ENCODE data around the gene NDUFB3.

NDUFB3 gene

DNA sequence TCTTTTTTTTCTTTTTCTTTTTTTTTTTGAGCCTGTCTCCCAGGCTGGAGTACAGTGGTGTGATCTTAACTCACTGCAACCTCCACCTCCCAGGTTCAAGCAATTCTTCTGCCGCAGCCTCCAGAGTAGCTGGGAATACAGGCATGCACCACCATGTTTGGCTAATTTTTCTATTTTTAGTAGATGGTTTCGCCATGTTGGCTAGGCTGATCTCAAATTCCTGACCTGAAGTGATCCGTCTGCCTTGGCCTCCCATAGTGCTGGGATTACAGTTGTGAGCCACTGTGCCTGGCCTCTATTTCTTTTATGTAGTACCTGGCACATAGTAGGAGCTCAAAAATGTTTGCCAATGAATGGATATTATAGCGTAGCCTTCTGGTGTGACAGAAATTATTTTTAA, 37.4 kb downstream of the NDUFB3 start:
- no peaks in the 10 kb centered on the region for H3K4me1 ChIP-seq (ENCODE audit: control insufficient read depth, insufficient read depth, low read length)
- H3K9me3 ChIP-seq (ENCODE audit: control insufficient read depth, insufficient read depth, low read depth, low read length) = no peaks in the 10 kb centered on the region
- TF ChIP-seq, protein P1, sequence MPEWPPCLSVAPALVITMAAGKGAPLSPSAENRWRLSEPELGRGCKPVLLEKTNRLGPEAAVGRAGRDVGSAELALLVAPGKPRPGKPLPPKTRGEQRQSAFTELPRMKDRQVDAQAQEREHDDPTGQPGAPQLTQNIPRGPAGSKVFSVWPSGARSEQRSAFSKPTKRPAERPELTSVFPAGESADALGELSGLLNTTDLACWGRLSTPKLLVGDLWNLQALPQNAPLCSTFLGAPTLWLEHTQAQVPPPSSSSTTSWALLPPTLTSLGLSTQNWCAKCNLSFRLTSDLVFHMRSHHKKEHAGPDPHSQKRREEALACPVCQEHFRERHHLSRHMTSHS (tag by site-specific recombination; IDR thresholded peaks at IDR 0.05) = no peak
- TF ChIP-seq ZNF121 (tag by site-specific recombination; IDR thresholded peaks at IDR 0.05) (no peak), ZNF561 (tag by site-specific recombination; IDR thresholded peaks at IDR 0.05; ENCODE audit: borderline replicate concordance) (no peak), ZFP37 (tag by site-specific recombination; IDR thresholded peaks at IDR 0.05) (no peak)
- H3K4me3 ChIP-seq (ENCODE audit: low read depth, low read length) = no peak overlapping the region
- H3K27ac ChIP-seq (ENCODE audit: extremely low read depth, low read depth, low read length) = no peak overlapping the region
- CTCF ChIA-PET = no interaction called here
- no peaks in the 10 kb centered on the region for H3K36me3 ChIP-seq (ENCODE audit: control insufficient read depth in 2 of 2, insufficient read depth in 1 of 2, low read length in 2 of 2)
- POLR2A ChIA-PET = no interaction called here

DNA sequence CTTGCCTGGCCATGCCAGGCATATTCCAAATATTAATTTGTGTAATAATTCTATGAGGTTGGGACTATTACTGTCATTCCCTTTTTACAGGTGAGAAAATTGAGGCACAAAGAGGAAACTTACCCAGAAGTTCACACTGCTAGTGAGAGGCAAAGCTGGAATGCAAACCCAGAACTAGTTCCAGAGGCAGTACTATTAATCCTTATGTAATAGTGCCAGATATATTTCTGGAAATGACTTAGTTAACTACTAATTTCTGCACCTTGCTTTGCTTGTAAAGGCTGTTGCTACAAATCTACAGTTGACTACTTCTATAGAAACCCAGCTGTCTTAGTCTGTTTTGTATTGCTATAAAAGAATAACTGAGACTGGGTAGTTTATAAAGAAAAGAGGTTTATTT, 38.8 kb downstream of the NDUFB3 start:
- H3K36me3 ChIP-seq (ENCODE audit: control insufficient read depth in 2 of 2, insufficient read depth in 1 of 2, low read length in 2 of 2) = no peaks in the 10 kb centered on the region
- POLR2A ChIA-PET = interaction anchor here (1.0 kb wide), 1 partner anchor 8 kb away, joined by 3 read pairs; no protein-coding TSS in a partner anchor
- H3K4me3 ChIP-seq (ENCODE audit: low read depth, low read length) = no peak overlapping the region
- no peak for TF ChIP-seq HOXC10 (CRISPR knock-in tag; IDR thresholded peaks at IDR 0.05)
- no peak for TF ChIP-seq ZNF558 (tag by site-specific recombination; IDR thresholded peaks at IDR 0.05)
- TF ChIP-seq, protein P2, sequence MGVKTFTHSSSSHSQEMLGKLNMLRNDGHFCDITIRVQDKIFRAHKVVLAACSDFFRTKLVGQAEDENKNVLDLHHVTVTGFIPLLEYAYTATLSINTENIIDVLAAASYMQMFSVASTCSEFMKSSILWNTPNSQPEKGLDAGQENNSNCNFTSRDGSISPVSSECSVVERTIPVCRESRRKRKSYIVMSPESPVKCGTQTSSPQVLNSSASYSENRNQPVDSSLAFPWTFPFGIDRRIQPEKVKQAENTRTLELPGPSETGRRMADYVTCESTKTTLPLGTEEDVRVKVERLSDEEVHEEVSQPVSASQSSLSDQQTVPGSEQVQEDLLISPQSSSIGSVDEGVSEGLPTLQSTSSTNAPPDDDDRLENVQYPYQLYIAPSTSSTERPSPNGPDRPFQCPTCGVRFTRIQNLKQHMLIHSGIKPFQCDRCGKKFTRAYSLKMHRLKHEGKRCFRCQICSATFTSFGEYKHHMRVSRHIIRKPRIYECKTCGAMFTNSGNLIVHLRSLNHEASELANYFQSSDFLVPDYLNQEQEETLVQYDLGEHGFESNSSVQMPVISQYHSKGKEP (tag by site-specific recombination; IDR thresholded peaks at IDR 0.05) = no peak
- no peak for TF ChIP-seq ZNF629 (tag by site-specific recombination; IDR thresholded peaks at IDR 0.05)
- TF ChIP-seq, protein P3, sequence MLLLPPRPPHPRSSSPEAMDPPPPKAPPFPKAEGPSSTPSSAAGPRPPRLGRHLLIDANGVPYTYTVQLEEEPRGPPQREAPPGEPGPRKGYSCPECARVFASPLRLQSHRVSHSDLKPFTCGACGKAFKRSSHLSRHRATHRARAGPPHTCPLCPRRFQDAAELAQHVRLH (tag by site-specific recombination; IDR thresholded peaks at IDR 0.05) = no peak
- TF ChIP-seq, protein P4, sequence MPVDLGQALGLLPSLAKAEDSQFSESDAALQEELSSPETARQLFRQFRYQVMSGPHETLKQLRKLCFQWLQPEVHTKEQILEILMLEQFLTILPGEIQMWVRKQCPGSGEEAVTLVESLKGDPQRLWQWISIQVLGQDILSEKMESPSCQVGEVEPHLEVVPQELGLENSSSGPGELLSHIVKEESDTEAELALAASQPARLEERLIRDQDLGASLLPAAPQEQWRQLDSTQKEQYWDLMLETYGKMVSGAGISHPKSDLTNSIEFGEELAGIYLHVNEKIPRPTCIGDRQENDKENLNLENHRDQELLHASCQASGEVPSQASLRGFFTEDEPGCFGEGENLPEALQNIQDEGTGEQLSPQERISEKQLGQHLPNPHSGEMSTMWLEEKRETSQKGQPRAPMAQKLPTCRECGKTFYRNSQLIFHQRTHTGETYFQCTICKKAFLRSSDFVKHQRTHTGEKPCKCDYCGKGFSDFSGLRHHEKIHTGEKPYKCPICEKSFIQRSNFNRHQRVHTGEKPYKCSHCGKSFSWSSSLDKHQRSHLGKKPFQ (tag by site-specific recombination; IDR thresholded peaks at IDR 0.05) = no peak
- TF ChIP-seq ZNF394 (tag by site-specific recombination; IDR thresholded peaks at IDR 0.05; ENCODE audit: borderline replicate concordance) = no peak
- TF ChIP-seq, protein P5, sequence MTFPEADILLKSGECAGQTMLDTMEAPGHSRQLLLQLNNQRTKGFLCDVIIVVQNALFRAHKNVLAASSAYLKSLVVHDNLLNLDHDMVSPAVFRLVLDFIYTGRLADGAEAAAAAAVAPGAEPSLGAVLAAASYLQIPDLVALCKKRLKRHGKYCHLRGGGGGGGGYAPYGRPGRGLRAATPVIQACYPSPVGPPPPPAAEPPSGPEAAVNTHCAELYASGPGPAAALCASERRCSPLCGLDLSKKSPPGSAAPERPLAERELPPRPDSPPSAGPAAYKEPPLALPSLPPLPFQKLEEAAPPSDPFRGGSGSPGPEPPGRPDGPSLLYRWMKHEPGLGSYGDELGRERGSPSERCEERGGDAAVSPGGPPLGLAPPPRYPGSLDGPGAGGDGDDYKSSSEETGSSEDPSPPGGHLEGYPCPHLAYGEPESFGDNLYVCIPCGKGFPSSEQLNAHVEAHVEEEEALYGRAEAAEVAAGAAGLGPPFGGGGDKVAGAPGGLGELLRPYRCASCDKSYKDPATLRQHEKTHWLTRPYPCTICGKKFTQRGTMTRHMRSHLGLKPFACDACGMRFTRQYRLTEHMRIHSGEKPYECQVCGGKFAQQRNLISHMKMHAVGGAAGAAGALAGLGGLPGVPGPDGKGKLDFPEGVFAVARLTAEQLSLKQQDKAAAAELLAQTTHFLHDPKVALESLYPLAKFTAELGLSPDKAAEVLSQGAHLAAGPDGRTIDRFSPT (tag by site-specific recombination; IDR thresholded peaks at IDR 0.05) = no peak
- TF ChIP-seq ZBTB1 (tag by site-specific recombination; IDR thresholded peaks at IDR 0.05) = no peak
- TF ChIP-seq BCL11A (tag by site-specific recombination; IDR thresholded peaks at IDR 0.05; ENCODE audit: low read depth) = no peak
- no peak for TF ChIP-seq ZNF214 (tag by site-specific recombination; IDR thresholded peaks at IDR 0.05; ENCODE audit: borderline replicate concordance)
- no peak for TF ChIP-seq ZNF571 (tag by site-specific recombination; IDR thresholded peaks at IDR 0.05)
- no peak for TF ChIP-seq KLF9 (tag by site-specific recombination; IDR thresholded peaks at IDR 0.05; ENCODE audit: low read depth)
- TF ChIP-seq ZNF785 (tag by site-specific recombination; IDR thresholded peaks at IDR 0.05) = no peak
- H3K27ac ChIP-seq (ENCODE audit: extremely low read depth, low read depth, low read length) = no peak overlapping the region
- H3K9me3 ChIP-seq (ENCODE audit: control insufficient read depth, insufficient read depth, low read depth, low read length) = no peaks in the 10 kb centered on the region
- CTCF ChIA-PET = interaction anchor here (1.9 kb wide), 1 partner anchor 47 kb away, joined by 5 read pairs; no protein-coding TSS in a partner anchor
- no peaks in the 10 kb centered on the region for H3K4me1 ChIP-seq (ENCODE audit: control insufficient read depth, insufficient read depth, low read length)

All from HEK293 (cell line).